Measurements from ENCODE around the gene CLMN. TPM values are rescaled to one million over a fixed set of nuclear protein-coding genes. Genes with fewer than 3 reads are reported as not detected.

Gene CLMN, protein sequence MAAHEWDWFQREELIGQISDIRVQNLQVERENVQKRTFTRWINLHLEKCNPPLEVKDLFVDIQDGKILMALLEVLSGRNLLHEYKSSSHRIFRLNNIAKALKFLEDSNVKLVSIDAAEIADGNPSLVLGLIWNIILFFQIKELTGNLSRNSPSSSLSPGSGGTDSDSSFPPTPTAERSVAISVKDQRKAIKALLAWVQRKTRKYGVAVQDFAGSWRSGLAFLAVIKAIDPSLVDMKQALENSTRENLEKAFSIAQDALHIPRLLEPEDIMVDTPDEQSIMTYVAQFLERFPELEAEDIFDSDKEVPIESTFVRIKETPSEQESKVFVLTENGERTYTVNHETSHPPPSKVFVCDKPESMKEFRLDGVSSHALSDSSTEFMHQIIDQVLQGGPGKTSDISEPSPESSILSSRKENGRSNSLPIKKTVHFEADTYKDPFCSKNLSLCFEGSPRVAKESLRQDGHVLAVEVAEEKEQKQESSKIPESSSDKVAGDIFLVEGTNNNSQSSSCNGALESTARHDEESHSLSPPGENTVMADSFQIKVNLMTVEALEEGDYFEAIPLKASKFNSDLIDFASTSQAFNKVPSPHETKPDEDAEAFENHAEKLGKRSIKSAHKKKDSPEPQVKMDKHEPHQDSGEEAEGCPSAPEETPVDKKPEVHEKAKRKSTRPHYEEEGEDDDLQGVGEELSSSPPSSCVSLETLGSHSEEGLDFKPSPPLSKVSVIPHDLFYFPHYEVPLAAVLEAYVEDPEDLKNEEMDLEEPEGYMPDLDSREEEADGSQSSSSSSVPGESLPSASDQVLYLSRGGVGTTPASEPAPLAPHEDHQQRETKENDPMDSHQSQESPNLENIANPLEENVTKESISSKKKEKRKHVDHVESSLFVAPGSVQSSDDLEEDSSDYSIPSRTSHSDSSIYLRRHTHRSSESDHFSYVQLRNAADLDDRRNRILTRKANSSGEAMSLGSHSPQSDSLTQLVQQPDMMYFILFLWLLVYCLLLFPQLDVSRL
- polyA plus RNA-seq (2012; ENCODE audit: insufficient read depth, insufficient read length, low read depth), result 3.2 TPM

DNA sequence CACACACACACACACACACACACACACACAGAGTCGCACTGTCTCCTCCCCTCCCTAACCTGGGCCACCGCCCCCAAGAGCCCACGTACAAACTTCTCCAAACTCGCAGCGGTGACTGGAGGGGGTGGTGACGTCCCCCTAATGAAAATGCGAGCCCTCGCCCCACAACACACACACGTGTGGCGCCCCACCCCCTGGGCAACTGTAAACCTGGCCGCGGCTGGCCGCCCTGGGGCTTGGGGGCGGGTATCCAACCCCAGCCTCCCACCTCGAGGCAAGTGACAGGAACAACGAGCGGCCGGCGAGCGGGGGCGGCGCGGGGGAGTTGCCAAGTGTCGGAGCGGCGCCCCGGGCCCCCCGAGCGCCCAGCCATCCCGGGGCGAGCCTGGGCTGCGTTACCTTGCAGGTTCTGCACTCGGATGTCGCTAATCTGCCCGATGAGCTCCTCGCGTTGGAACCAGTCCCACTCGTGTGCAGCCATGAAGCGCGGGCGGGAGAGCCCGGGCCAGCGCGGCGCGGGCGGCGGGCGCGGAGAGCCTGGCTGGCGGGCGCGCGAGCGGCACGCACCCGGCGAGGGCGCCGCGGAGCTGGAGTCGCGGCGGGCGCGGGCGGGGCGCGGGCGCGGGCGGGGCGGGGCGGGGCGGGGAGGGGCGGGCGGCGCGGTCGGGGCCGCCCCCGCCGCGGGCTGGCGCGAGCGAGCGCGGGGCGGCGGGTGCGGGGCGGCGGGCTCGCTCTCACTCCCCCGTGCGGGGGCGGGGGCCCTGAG is at the start of gene CLMN:
TSS of gene CLMN (minus strand) at position 597 of the 766 bp plus-strand sequence. CDS start at position 481, 116 bp downstream.
- H3K4me1 ChIP-seq, result peaks cover 8% of the 10 kb centered on the region; the same call in 1 of the 2 replicates
- H3K27me3 ChIP-seq, result no peaks in the 10 kb centered on the region
- TF ChIP-seq, protein P1, sequence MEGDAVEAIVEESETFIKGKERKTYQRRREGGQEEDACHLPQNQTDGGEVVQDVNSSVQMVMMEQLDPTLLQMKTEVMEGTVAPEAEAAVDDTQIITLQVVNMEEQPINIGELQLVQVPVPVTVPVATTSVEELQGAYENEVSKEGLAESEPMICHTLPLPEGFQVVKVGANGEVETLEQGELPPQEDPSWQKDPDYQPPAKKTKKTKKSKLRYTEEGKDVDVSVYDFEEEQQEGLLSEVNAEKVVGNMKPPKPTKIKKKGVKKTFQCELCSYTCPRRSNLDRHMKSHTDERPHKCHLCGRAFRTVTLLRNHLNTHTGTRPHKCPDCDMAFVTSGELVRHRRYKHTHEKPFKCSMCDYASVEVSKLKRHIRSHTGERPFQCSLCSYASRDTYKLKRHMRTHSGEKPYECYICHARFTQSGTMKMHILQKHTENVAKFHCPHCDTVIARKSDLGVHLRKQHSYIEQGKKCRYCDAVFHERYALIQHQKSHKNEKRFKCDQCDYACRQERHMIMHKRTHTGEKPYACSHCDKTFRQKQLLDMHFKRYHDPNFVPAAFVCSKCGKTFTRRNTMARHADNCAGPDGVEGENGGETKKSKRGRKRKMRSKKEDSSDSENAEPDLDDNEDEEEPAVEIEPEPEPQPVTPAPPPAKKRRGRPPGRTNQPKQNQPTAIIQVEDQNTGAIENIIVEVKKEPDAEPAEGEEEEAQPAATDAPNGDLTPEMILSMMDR (IDR thresholded peaks at IDR 0.05; ENCODE audit: low read depth, low read length), result no peak
- peak within 1 kb of the TSS; percentile 64 for H3K4me3 ChIP-seq (ENCODE audit: low read depth, low read length)
- peak; percentile 53 for DNase-seq
- no peaks in the 10 kb centered on the region for H3K36me3 ChIP-seq
- no peaks in the 10 kb centered on the region for H3K9me3 ChIP-seq

DNA sequence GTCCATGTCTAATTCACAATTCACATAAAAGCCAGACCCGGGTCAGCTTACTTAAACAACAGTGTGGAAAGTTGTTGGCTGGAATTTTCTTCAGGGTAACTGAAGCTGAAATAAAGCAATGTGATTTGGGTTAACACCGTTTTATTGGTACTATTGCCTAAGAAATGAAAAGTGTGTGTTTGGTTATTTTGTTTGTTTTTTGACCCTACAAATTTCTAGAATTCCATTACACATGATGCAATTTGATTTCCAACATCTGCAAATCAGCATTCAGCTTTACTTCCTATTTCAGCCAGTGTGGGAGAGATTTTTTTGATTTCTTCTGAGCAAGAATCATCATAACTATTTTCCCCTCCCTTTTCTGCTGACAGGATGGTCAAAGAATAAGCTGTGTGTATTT is 45.7 kb upstream of the CLMN start:
- no peaks in the 10 kb centered on the region for H3K9me3 ChIP-seq
- TF ChIP-seq, protein P1 (IDR thresholded peaks at IDR 0.05; ENCODE audit: low read depth, low read length), result no peak
- H3K27me3 ChIP-seq, result no peaks in the 10 kb centered on the region
- H3K4me1 ChIP-seq, result no peaks in the 10 kb centered on the region
- no peak overlapping the region for H3K4me3 ChIP-seq (ENCODE audit: low read depth, low read length)
- DNase-seq, result no peak
- H3K36me3 ChIP-seq, result no peaks in the 10 kb centered on the region

DNA sequence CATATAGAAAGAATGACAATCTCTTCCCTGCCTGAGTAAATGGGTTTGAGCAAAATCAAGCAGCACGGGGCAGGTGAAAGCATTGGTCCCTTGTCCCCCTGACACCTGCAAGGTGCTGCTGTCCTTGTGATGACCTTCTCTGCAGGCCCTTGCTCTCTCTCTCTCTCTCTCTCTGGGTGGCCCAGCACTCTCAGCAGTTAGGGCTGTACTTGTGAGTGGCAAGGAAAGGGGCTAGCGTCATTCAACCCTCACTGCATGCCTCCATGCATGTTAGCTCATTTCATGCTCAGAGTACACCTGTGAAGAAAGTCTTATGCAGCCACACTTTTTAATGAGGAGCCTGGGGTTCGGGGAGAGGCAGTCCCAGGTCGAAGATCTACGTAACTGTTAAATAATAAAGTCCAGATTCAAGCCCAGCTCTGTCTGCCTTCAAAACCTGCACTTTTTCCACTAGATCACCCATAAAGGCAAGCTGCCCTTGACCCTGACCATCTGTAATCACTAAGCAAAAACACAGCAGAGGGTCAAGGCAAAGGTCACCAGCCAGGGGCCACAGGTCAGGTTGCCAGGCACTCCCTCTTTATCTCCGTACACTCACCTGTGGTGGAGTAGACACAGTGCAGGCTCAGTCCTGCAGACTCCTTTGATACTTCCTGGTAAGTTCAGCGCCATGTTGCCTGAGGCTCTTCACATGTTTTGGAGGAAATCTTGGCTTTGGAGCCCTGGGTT is 44.9 kb upstream of the CLMN start:
- DNase-seq, result no peak
- no peaks in the 10 kb centered on the region for H3K4me1 ChIP-seq
- H3K36me3 ChIP-seq, result no peaks in the 10 kb centered on the region
- TF ChIP-seq, protein P1 (IDR thresholded peaks at IDR 0.05; ENCODE audit: low read depth, low read length), result no peak
- H3K9me3 ChIP-seq, result no peaks in the 10 kb centered on the region
- H3K4me3 ChIP-seq (ENCODE audit: low read depth, low read length), result no peak overlapping the region
- no peaks in the 10 kb centered on the region for H3K27me3 ChIP-seq

DNA sequence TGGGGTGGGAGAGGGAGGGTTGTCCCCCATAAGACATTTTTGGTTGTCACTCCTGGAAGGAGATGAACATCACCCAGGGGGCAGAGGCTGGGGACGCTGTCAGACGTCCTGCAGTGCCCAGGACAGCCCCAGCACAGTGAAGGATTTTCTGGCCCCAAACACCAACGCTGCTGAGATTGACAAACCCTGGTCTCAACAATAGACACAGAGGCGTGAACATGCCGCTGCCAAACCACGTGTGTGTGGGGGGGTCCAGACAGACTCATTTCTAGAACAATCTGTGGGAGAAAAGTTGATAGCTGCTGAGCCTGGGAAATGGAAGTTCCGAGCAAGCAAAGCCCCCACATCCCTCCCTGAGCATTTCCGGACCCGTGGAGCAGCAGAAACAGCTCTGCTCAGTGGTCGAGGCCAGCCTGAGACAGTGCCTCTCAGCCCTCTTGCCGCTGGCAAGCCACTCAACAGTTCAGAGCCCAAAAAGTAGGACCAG is 43.8 kb upstream of the CLMN start:
- H3K9me3 ChIP-seq, result no peaks in the 10 kb centered on the region
- no peak for DNase-seq
- no peaks in the 10 kb centered on the region for H3K27me3 ChIP-seq
- no peak overlapping the region for H3K4me3 ChIP-seq (ENCODE audit: low read depth, low read length)
- no peaks in the 10 kb centered on the region for H3K36me3 ChIP-seq
- TF ChIP-seq, protein P1 (IDR thresholded peaks at IDR 0.05; ENCODE audit: low read depth, low read length), result no peak
- no peaks in the 10 kb centered on the region for H3K4me1 ChIP-seq

DNA sequence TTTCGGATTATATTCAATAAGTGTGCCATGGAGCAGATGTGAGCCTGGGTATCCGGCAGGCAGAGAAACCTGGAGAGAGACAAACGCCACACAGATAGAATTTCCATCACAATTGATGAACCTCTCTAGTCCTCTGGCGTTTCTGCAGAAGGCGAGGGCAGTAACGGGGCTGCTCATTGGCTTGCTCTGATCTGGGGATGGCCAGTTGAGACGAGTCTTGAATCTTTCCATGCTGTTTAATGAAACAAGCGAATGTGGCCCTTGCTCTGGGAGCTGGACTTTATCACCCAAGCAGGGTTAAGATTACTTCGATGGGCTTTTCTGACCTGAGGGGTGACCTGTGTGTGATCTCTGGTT is 42.4 kb upstream of the CLMN start:
- TF ChIP-seq, protein P1 (IDR thresholded peaks at IDR 0.05; ENCODE audit: low read depth, low read length), result no peak
- no peaks in the 10 kb centered on the region for H3K27me3 ChIP-seq
- no peaks in the 10 kb centered on the region for H3K36me3 ChIP-seq
- no peak for DNase-seq
- H3K9me3 ChIP-seq, result no peaks in the 10 kb centered on the region
- no peaks in the 10 kb centered on the region for H3K4me1 ChIP-seq
- H3K4me3 ChIP-seq (ENCODE audit: low read depth, low read length), result no peak overlapping the region
